HG02678 (cell line): ENCODE measurements around the gene LRRC61.
A peak's percentile ranks its signal among the peaks of the same experiment; 100 is the strongest.

ENCODE experiments used
- ATAC-seq: cut with Tn5 transposase; IDR thresholded peaks from one replicate; pipeline ENCODE4 v1.9.1; 2021; ENCODE audit warnings: mild to moderate bottlenecking, moderate library complexity; ENCODE audit not compliant: unreplicated experiment

Gene LRRC61

DNA sequence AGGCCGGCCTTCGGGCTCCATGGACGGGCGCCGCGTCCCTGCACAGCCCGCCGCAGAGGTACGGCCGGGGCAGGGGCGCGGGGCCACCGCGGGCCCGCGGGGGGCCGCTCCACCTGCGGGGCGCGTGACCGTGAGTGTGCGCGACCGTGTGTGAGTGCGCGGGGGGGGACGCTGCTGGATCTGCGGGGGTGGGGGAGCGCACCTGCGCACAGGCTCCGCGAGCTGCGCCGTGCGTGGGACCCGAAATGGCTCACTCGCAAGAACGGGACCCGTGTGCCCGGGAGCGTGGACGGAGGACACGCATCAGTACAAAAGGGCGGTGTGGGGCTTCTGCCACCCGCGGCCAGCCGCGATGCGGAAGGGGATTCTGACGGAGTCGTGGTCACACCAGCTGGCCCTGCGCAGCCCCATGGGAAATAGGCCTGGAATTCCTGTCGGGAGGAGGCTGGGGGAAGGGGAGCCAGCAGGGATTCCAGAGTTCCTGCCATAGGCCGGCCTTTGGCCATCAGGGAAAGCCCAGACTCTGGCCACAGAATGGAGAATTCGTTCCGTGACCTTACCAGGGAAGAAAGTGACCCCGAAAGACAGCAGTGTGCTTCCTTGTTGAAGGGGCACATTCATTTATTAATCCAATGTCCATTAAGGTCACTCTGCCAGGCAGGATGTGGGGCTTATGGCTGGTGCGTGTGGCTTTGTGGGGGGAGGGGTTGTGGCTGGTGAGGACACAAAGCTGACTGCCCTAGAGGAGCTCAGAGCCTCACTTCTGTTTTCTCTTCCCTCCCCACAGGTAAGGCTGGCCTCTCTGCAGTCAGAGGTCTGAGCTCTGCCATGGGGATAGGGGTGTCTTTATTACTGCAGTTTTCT lies 46.0 kb downstream of the LRRC61 start:
- peak; percentile 45 for ATAC-seq

DNA sequence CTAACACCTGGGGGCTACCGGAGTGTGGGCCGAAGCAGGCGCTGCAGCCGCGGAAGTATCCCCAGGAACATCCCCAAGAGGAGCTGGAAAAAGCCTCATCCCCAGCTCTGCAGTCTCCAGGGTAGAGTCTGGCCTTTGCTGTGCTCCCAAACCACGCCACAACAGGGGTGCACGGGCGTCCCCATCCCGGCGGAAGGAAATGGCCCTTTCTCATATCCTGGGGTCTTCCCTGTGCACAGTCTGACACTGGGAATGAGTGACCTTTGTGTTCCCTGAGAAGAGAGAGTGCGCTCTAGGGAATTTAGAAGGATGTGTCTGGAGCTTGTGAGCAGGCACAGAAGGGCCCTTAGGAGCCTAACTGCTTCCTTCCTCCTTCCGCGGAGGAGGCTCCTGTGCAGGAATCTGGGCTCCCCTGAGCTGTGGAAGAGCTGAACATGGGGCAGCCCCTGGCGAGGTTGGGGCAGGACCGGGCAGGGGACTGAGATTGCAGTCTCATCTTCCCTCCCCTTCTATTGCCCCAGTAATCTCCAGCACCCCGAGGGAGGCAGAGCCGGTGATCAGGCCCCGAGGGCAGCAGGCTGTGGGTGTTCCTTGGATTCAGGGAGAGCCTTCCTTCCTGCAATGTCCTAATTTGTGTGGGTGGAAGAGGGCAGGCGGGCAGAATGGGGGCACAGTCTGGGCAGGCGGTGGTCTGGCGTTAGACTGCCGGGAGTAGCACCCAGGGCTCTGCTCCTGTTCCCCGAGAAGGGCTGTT lies 46.8 kb downstream of the LRRC61 start:
- no peak for ATAC-seq

DNA sequence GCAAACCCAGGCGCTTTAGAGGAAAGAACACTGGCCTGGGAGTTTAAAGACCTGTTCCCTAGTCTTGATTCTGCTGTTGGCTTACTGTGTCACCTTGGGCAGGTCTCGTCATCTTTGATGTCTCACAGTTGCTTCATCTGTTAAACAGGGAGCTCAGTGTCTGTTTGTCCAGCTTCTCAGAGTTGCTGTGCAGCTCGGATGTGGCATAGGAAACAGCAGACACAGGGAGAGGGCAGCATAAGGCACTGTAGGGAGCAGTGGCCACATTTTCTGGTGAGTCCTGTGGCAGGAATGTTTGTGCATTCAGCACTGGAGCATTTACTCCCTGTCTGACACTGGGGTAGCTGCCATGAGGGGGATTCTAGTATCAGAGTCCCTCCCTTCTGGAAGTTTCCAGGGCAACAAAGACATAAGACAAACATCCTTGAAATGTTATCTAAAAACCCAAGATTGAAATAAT lies 47.5 kb downstream of the LRRC61 start:
- no peak for ATAC-seq

DNA sequence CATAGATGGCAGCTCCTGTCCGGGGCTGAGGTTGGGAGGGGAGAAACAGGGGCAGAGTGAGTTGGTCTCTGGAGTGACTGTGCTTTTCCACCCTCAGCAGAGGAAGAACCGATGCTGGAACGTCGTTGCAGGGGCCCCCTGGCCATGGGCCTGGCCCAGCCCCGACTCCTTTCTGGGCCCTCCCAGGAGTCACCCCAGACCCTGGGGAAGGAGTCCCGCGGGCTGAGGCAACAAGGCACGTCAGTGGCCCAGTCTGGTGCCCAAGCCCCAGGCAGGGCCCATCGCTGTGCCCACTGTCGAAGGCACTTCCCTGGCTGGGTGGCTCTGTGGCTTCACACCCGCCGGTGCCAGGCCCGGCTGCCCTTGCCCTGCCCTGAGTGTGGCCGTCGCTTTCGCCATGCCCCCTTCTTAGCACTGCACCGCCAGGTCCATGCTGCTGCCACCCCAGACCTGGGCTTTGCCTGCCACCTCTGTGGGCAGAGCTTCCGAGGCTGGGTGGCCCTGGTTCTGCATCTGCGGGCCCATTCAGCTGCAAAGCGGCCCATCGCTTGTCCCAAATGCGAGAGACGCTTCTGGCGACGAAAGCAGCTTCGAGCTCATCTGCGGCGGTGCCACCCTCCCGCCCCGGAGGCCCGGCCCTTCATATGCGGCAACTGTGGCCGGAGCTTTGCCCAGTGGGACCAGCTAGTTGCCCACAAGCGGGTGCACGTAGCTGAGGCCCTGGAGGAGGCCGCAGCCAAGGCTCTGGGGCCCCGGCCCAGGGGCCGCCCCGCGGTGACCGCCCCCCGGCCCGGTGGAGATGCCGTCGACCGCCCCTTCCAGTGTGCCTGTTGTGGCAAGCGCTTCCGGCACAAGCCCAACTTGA lies 48.2 kb downstream of the LRRC61 start:
- ATAC-seq: no peak

DNA sequence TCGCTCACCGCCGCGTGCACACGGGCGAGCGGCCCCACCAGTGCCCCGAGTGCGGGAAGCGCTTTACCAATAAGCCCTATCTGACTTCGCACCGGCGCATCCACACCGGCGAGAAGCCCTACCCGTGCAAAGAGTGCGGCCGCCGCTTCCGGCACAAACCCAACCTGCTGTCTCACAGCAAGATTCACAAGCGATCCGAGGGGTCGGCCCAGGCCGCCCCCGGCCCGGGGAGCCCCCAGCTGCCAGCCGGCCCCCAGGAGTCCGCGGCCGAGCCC lies 48.8 kb downstream of the LRRC61 start:
- no peak for ATAC-seq

DNA sequence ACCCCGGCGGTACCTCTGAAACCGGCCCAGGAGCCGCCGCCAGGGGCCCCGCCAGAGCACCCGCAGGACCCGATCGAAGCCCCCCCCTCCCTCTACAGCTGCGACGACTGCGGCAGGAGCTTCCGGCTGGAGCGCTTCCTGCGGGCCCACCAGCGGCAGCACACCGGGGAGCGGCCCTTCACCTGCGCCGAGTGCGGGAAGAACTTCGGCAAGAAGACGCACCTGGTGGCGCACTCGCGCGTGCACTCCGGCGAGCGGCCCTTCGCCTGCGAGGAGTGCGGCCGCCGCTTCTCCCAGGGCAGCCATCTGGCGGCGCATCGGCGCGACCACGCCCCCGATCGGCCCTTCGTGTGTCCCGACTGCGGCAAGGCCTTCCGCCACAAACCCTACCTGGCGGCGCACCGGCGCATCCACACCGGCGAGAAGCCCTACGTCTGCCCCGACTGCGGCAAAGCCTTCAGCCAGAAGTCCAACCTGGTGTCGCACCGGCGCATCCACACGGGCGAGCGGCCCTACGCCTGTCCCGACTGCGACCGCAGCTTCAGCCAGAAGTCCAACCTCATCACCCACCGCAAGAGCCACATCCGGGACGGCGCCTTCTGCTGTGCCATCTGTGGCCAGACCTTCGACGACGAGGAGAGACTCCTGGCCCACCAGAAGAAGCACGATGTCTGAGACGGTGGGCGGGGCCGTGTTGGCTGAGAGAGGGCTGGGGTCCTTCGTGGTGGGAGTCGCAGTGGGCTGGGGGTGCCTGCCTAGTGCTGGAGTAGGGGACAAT lies 49.3 kb downstream of the LRRC61 start:
- no peak for ATAC-seq

DNA sequence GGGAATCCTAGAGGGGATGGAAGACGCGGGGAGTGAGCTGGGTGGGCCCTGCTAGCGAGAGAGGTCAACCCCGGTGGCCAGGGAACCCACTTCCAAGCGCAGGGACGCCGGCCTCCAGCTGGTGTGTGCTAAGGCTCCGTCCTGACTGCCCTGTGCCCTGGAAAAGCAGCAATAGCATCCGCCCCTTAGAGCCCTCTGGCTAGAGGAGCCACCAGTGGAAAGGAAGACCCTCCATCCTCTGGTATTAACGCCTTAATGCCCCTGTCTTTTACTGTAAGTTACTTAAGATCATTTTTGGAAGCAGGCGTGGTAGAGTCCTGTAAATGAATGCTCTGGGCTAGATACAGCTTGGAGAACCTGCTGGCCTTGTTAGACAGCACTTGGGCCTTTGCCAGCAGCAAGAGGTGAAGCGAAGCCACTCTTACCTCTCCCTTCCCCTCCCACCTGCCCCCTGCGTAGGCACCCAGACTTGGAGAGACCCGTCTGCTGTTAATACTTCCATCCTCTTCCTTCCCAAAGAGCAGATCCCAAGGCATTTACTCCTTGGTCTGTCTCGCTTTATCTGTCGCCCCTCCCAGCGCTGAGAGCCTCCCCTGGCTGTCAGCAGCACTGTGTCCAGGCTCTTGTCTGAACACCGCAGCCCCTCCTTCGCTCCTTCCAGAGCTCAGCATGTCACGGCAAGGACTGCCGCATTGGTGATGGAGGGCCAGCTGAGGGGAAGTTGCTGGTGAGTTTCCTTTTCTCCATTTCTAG lies 50.1 kb downstream of the LRRC61 start:
- no peak for ATAC-seq

DNA sequence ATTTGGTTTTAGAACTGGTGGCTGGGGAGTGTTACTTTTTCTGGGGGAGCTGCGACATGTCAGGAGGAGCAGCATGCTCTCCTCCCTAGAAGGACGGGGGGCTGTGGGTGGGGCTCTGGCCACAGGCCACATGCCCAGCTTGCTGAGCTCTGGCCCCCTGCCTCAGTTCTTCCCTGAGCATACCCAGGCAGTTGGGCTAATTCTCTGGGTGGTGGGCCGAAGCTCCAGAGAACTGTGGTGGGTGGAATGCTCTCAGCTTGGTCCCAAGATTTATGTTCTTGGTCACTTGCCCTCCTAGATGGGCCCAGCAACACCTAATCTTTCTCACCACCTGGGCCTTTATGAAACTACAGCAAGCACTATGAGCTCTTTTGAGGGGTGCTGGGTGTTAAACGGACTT lies 50.9 kb downstream of the LRRC61 start:
- no peak for ATAC-seq

DNA sequence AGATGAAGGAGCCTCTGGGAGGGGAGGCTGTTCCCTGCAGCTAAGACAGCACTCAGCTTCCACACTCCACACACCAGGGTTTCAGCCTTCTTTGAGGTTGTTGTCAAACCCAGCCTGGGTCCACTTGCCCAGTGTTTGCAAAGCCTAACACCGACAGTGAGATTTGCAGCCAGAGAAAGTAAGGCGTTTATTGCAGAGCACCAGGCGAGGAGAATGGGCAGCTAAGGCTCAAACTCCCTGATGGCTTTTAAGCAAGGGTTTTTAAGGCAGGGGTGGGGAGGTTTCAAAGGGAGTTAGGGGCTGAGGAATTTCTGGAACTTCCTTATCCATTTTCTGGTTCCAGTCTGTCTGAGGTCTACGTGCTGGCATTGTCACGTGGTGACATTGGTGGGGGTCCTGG lies 51.3 kb downstream of the LRRC61 start:
- ATAC-seq: no peak

DNA sequence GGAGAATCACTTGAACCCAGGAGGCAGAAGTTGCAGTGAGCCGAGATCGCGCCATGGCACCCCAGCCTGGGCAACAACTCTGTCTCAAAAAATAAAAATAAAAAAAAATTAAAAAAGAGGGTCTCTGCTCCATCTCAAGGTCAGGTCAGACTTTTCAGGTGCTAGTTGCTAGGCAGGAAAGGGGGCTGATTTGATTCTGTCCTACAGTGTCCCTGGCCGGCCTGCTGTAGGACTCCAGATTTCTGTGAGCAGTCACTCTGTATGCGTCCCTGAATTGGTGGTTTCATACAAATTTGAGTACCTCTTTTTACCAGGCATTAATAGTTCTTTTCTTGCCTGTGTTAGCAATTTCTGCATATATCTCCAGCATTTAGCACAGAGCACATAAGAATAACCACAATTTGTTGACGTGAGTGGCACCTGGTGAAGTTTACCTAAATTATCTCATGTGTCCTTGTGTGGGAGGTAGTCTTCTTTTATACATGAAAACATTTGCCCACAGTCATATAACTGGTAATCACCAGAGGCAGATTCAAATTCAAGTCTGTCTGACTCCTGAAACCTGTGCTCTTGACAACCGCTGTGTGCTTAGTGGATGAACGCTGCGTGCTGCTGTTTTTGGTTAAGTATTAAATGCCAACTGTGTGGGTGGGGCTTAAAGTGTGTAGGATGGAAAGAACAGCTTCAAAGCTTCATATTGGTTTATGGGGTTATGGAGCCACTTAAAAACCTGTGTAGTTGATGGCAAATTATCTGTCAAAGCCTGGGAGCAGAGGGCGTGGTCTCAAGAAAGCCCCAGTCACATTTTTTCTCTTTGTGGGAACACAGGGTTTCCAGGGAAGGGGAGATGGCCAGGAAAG lies 52.7 kb downstream of the LRRC61 start:
- peak; percentile 27 for ATAC-seq

DNA sequence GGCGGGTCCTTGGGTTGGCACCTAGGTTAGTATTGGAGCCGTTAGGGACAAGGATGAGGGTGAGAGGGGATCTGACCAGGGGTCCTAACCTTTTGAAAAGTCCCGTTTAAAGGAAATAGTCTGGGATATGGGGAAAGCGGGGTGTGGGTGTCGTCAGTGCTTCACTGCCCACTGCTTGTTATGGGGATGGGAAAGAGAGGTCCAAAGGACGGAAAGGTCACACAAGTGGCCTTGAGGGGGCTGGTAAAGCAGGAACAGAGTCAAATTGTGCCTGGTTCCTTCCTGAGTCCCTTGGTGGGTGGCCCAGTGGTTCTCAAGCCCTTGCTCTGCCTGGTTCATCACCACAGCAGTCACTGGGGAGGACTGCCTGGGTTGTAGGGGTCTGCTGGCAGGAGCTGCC lies 53.4 kb downstream of the LRRC61 start:
- ATAC-seq: no peak

DNA sequence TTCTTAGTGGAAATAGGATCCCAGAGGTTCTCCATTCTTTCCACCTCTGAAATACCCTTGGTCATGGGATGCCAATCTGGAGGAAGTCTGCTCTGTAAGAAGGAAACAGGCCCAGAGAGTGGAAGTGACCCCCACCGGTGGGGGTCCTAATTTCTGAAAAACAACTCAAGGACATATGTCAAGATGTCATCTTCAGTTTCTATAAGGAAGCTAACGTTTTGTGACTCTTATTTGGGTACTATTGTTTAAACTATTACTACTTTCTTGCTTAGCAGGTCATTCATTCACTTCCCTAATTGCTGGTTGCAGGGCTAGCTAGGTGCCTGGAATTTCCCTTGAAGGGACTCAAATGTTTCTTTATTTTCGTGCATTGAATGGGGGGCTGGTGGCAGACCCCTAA lies 54.0 kb downstream of the LRRC61 start:
- ATAC-seq: no peak

DNA sequence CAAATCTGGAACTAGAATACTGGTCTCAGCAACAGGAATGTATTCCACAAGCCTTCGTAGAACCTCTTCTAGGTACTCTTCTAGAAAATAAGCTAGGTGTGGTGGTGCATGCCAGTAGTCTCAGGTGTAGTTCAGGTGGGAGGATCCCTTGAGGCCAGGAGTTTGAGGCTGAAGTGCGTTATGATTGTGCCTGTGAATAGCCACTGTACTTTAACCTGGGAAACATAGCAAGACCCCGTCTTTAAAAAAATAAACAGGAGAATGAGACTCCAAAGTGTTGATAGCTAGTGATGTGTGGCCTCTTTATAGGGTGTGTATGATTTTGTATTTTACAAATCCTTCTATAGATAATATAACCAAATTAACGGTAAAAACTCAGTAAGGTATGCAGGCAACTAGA lies 54.5 kb downstream of the LRRC61 start:
- no peak for ATAC-seq

DNA sequence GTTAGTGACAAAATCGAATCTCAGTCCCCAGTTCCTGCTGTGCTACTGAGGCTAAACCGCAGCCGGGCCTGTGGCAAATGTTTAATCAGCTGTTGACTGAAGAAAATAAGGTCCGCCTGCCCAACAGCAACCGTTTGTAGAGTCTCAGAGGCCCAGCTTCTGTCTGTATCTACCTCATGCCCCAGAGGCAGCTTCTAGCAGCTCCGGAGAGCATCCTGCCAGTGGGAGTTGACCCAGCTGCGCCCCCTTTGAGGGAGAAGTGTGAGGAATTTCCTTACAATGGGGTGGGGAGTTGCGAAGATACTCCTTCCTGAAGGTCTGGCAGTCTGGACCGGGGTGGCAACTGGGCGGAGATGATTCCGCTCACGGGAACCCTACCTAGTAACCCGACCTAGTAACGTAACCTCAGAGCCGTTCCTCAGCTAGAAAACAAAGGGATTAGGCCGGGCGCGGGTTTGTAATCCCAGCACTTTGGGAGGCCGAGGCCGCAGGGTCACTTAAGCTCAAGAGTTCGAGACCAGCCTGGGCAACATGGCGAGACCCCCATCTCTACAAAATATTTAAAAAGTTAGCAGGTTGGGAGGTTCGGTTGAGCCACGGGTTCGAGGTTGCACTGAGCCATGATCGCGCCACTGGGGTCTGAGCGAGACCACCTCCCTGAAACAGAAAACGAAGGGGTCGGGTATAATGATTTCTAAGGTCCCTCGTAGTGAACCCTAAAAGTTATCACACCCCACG lies 55.1 kb downstream of the LRRC61 start:
- ATAC-seq: peak; percentile 11

DNA sequence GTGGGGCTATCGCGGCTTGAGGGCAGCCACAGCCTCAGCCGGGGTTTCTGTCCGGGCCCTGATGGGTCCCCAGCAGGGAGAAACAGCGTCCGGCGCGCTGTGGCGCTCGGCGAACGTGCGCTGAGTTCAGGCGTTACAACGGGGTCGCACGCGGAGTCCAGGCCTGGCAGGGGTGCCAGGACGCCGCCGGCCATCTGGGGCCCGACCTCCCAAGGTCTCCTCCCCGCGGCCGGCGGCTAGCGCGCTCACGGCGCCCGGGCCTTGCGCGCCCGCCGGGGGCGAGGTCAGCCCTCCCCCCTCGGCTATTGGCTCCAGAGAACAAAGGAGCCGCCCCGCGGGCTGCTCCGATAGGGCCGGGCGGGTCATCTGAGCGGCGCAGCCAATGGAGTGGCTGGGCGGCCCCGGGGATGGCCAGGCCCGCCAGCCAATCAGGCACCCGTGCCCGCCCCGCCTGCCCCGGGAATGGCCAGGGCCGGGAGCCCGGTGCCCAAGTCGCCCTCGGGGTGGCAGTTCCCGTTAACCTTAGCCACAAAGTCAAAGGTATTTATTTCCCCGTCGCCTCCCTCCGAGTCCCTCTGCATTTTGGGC lies 55.8 kb downstream of the LRRC61 start, which contains the start of gene ZNF775:
TSS of gene ZNF775 (plus strand) at position 478 of the 588 bp plus-strand sequence. CDS start 9,141 bp downstream, outside the sequence.
- peak; percentile 69 for ATAC-seq

DNA sequence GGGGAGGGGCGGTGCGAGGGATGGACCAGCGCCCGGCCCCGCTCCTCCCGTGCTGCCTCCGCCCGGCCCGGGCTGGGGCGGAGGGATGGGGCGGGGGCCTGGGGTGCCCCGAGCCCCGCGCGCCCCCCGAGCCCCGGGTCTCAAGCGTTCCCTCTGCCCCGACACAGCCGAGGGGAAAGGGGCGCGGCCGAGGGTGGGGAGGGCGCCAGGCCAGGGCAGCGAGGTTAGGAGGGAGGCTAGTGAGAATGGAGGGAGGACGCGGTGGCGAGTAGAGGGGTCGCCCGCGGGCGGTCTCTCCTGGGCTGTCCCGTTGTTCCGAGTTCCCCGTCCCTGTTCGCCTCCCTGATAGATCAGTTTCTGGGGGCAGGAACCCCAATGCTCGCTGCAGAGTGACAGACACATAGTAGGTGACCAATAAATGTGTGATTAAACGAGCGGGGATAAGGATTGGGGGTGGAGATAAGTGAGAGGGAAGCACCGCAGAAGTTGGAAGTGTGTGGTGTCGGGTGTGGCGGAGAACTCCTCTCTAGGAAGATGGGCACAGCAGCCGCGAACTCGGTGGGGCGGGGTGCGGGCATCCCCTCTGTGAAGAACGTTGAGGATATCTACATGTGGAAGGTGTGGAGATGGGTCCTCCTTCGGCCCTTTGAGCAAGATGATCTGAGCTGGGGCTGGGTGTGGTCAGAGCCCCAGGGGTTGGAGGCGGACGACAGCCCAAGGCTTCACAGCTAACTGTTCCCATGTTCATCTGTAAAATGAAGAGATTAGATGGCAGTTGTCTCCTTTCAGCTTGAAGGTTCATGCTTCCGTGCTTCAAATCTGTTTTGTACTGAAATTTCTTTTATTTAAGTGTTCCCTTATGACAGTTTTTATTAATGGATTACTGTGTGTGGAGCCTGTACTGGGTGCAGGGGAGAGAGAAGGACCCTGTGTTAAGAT lies 56.6 kb downstream of the LRRC61 start:
- ATAC-seq: no peak

DNA sequence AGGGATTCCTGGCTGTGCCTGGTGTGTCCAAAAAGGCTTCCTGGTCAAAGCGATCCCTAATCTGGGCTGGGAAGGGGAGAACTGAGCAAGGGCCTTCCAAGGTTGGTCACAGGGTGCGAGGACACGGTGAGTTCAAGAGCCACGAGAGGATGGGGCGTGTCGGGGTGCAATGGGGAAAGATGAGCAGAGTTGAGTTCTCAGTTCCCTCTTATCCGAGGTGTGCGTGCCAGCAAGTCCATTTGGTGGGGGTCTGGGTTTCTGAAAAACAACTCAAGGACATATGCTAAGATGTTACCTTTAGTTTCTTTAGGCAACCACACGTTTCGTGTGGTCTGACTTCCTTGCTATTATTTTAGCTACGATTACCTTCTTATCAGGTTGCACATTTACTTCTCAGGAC lies 57.3 kb downstream of the LRRC61 start:
- ATAC-seq: no peak
